Muscle of back (tissue), 11 donors: Measurements from ENCODE around the gene LYPD4. TPM values are rescaled to one million over a fixed set of nuclear protein-coding genes. Genes with fewer than 3 reads are reported as not detected.
"Not testable (repeated sequence)": the region's sequence is repeated elsewhere in the genome, so short reads cannot be mapped to it uniquely, and the experiment has no call there.

ENCODE experiments used
- DNase-seq, 3 donors: peaks; one replicate each; pipeline versions ENCODE4 v3.0.0 to v3.0.0-alpha.2; 2013
- polyA plus RNA-seq, 10 donors: library from polyadenylated mRNA; unstranded; fragments of 120-200 nt; gene quantifications; one replicate each; pipeline ENCODE4 v1.2.1, GENCODE V29; 2013; ENCODE audit not compliant: insufficient read length in 10 of 10

LYPD4 gene
- polyA plus RNA-seq, 10 donors = 0.15 TPM; not detected in 9

- DNase-seq = not testable (repeated sequence)
Observed at GRCh38 chr19:41875973-41876372, 31.5 kb upstream of the LYPD4 start.

- DNase-seq = peak in 2 of 3 donors; percentile 29 to 61
Observed at GRCh38 chr19:41872775-41873647, 28.5 kb upstream of the LYPD4 start.

GRCh38 chr19:41872384-41872774, 27.9 kb upstream of the LYPD4 start:
- DNase-seq = no peak

- DNase-seq = no peak
Observed at GRCh38 chr19:41871573-41872383, 27.3 kb upstream of the LYPD4 start.

- no peak for DNase-seq
Observed at GRCh38 chr19:41870401-41870873, 26.0 kb upstream of the LYPD4 start.

GRCh38 chr19:41869374-41869955, 25.0 kb upstream of the LYPD4 start:
- no peak for DNase-seq

- DNase-seq = no peak
Observed at GRCh38 chr19:41868989-41869300, 24.5 kb upstream of the LYPD4 start.

GRCh38 chr19:41868120-41868988, 23.9 kb upstream of the LYPD4 start:
- DNase-seq = no peak

- DNase-seq = no peak
Observed at GRCh38 chr19:41866284-41866683, 21.8 kb upstream of the LYPD4 start.

GRCh38 chr19:41864374-41864773, 19.9 kb upstream of the LYPD4 start:
- no peak for DNase-seq

GRCh38 chr19:41863209-41863931, 18.9 kb upstream of the LYPD4 start:
- DNase-seq = no peak

- DNase-seq = no peak
Observed at GRCh38 chr19:41862445-41862986, 18.0 kb upstream of the LYPD4 start.

GRCh38 chr19:41861846-41862245, 17.4 kb upstream of the LYPD4 start:
- no peak for DNase-seq

GRCh38 chr19:41861116-41861768, 16.8 kb upstream of the LYPD4 start:
- no peak for DNase-seq

- peak in 1 of 3 donors; percentile 65 for DNase-seq
Observed at GRCh38 chr19:41860419-41861115, 16.1 kb upstream of the LYPD4 start.

- DNase-seq = peak; percentile 99 to 100 (median 100)
Observed at GRCh38 chr19:41859618-41860418, 15.3 kb upstream of the LYPD4 start, which contains the start of gene RPS19. Gene RPS19 (plus strand): TSS chr19:41860255. CDS start chr19:41860775, 520 bp downstream.

GRCh38 chr19:41859213-41859617, 14.7 kb upstream of the LYPD4 start:
- DNase-seq = no peak

GRCh38 chr19:41853768-41854167, 9.3 kb upstream of the LYPD4 start:
- DNase-seq = no peak
